Activated CD4-positive, alpha-beta T cell treated with anti-CD3 and anti-CD28 coated beads, Interleukin-2, amount 50 U/mL, for 1 hour (primary cell): ENCODE data around the gene ADAMTS2.

Source experiments
- DNase-seq: peaks from one replicate; pipeline ENCODE4 v3.0.0-alpha.2; 2020

The ADAMTS2 gene

DNA sequence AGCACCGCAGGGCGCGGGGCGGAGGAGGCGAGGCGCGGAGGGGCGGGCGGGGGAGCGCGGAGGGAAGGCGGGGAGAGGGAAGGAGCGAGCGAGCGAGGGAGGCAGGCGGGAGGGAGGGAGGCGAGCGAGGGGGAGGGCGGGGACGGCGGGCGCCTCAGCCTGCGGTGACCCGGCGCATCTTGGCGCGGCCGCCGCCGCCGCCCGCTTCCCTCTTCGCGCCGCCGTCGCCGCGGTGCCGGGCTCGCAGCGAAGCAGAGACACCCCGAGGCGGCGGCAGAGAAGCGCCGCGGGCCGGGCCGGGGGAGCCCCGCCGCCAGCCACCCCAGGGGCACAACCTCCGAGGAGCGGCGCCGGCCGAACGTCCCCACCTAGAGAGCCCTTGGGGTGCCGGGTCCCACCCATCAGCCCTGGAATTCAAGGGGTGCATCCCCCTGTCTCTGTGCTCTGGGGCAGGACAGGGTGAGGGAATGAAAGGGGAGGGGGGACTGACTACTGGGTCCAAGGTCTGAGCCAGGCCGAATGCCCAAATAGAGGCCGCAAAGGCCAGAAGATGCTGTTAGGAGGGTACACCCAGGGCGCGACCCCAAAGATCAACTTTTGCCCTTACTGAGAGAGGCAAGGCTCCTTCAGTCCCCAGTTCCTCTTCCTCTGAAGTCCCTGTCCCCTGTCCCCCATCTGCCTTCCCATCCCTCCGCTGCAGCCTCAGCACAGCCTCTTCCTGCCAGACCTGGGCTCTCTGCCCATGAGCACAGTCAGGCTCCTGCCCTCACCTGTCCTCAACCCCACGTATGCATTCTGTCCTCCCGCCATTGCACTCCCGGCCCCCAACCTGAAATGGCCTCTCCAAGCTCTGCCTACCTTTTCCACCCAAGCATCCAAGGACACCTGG is at the start of gene ADAMTS2:
Gene ADAMTS2, minus strand, starts transcription at position 29 of the 889 bp plus-strand sequence. CDS start 133 bp downstream, outside the sequence.
- DNase-seq = no peak

DNA sequence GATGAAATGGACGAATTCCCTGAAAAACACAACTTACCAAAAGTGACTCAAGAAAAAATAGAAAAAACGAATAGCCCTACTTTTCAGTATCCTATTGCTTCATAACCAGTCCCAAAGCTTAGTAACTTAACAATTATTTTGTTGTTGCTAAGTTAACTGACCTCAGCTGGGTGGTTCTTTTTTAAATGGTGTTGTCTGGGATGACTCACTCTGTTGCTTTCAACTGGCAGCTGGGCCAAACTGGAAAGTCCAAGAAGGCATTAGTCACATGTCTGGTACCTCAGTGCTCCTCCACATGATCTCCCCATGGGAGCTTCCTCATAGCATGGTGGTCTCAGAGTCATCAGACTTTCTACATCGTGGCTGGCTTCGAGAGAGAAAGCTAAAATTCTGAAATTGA is 47.8 kb upstream of the ADAMTS2 start:
- DNase-seq = no peak

DNA sequence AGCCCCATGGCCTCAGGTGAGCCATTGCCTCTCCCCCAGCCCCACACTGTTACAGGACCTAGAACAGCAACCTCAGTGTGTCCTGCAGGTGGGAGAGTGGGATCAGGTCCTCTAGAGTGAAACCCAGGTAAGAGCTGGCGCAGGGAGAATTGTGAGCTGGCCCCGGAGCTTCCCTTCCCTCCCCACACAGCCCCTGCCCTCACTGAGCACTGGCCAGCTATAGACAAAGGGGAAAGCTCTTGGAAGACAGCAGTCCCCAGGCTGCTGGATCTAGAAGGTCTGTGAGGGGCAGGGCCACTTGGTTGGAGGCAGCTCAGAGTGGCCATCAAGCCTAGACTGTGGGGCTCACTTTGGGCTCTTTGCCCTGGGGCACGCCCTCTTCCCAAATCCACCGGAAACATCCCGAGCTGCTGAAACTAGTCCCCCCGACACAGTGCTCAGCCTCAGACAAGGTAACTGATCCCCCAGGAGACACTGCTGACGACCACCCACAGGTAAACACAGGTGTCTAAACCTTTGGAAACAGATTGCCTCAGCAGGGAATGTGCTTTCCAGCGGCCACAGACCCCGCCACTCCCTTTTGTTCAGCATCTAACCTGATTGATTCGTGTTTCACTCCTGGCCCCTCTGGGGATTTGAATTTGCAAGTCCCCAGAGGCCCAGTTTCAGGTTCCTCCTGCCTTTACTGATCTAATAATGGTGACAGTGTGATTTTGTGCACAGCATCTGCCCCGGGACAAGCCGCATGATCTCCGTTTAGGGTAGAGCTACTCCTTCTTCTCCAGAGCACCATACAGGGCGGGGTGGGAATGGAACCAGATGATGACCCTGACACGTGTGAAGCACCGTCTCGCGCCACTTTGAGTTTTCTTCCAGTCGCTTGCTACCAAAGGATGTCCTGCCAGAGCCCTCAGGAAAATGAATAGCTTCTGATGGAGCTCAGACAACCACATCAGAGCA is 42.2 kb upstream of the ADAMTS2 start:
- no peak for DNase-seq

DNA sequence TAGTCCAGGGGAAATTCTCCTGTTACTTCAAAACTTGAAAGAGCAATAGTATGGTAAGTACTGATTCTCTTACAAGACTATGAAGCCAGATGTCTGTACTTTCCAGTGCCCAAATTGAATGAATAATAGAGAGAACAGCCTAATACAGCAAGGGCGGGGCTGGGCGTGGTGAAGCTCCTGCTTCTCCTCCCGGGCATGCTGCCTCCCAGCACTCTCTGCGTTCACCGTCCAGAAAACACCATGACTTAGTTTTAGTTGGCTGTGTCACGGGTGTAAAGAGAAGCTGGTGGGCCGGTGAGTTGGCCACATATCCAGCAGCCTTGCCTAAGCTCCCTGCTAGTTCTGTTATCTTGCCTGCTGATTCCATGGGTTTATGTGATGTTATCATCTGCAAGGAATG is 40.7 kb upstream of the ADAMTS2 start:
- no peak for DNase-seq

DNA sequence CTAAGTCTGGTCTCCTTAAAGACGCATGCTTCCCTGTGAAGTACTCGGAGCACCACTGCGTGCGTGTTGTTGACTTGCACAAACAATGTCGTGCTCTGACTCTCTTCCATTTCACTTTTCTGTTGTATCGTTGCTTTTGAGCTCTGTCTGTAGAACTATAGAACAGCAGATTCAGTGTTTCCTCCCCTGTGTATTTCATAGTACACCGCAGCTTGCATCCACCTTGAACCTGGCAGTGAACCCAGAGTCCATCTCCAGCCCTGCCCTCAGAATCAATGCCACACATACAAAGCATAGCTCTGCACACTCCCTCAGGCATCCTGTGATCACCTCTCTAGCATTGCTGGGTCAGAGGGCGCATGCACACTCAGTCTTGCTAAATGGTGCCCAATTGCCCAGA is 37.2 kb upstream of the ADAMTS2 start:
- DNase-seq = no peak

DNA sequence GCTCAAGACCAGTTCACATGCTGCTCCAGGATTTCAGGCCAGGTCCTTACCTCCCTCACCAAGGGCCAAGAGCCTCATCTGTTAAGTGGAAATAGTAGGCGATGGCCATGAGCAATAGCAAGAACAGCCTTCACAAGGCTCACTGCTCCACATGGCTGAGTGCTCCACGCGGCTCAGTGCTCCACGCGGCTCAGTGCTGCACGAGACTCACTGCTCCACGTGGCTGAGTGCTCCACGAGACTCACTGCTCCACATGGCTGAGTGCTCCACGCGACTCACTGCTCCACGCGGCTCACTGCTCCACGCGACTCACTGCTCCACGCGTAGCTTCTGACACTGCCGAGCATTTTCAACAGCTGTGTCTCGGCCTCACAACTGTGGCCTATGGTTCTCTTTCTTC is 36.4 kb upstream of the ADAMTS2 start:
- DNase-seq = no peak

DNA sequence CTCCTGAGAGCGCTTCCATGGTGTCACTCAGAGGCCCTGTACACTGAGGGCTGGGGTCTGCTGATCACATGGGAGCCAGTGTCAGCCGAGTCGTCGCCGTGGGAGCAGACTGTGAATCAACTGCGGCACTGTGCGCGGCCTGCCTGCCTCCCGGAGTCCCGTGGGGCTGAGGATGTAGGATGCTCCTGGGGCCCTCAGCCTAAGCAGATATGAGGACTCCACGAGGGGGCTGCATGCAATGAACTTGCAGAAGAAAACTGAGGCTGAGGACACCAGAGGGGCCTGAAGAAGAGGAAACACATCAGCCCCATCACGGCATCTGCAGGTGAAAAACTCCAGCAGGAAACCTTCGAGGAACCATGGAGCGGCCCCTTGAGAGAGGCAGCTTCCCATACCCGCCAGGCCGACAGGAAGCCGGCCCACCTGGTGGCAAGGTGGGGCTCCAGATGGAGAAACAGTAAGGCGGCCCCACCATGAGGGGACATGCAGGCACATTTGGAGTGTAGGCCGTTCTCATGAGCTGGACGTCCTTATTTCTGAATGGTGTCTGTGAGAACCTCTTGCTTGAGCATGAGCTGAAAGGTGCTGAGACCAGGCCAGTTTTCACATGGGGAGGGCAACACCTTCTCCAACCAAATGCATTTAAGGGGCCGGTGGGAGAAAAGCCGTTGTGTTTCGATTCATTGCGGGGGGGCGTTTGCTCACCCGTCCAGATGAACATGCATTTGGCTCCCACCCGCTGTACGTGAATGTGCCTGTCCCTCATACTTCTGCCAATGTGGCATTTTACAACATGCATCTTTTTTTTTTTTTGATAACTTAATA is 35.2 kb upstream of the ADAMTS2 start:
- DNase-seq = no peak

DNA sequence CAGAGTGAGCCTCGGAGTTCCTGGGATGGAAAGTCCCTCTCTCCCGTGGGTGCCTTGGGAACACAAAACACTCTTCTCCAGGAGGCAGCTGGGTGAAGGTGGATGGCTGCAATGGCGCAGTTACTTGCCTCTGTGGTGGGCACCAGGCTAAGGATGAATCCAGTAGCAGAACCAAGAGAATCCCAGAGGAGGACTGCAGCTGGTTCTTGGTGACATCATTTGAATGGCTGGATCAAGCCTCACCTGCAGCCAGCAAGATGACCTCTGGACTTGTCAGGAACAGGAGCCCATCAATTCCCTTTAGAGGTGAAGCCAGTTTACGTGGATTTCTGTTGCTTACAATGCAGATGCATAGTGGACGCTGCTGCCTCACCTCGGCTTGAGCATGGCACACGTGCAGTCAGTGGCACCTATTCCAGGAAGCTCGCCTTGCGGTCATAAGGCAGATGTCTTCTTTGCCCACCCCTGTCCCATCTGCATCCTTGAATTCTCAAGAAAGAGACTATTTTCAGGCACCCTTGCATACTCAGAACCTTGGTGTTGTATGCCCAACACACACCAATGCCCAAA is 34.1 kb upstream of the ADAMTS2 start:
- DNase-seq = no peak

DNA sequence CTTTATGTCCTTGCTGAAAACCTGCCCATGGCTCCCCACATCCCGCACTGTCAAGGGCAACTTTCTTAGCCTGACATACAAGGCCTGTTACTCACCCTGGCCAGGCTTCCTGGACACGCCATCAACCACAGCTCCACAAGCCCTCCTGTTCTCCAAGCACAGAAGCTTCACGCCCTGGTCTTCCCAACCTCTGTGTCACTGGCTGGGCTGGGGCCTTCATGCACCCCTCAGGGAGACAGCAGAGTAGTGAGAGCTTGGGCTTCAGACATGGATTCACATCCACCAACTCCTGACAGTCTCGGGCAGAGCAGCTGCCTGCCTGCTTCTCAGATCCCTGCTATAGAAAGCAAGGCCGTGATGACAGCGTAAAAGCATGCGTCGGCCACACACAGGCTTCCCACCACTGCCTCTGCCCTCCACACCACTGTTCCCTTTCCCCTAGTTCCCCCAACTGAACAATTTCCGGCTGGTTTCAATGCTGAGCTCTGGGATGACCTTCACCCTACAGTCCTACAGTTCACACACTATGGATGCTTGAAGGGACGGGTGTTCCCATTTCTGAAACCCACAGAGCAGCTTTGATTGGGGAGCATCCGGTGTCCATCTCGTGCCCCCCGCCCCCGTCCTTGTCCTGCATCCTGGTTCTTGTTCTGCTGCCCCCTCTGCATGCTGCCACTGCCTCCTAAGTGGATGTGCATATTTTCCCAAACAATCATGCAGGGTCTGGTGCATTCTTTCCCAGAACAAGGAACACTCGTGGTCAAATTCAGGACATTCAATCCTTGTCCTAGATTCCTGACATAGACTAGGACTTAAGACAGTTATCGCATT is 33.4 kb upstream of the ADAMTS2 start:
- DNase-seq = no peak

DNA sequence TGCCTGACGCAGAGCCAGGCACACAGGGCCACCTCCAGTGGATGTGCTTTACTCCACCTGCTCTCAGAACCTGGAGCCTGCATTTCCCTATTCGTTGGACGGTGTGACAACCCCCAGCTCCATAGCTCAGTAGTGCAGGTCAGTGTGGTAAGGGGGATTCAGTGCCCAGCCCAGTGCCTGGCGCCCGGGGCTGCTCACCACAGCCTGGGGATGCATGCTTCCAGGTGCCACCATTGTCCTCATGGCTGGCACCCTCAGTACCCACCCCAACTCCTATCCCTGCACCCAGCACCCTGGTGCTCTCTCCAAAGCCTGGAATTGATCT is 32.8 kb upstream of the ADAMTS2 start:
- DNase-seq = no peak

DNA sequence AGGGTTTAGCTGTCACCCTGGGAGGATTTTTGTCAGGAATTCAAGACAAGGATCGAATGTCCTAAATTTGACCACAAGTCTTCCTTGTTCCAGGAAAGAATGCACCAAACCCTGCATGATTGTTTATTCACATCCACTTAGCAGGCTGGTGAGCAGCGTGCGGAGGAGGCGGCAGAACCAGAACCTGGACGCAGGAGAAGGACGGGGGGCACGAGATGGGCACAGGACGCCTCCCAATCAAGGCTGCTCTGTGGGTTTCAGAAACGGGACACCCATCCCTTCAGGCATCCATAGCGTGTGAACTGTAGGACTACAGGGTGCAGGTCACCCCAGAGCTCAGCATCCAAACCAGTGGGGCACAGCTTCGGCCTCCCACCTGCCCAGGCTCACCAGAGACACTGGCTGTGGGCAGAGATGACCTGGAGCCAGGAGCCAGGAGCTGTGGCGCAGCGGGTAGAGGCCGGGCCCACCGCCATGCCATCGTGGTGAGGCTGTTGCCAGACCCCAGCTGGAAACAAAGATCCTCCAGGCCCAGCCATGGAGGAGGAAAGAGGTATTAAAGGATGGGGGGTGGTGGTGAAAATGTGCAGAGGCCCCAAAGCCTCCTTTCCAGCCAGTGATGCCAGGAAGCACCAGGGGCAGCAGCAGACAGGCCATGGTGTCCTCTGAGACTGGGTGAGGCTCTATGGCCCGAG is 32.3 kb upstream of the ADAMTS2 start:
- DNase-seq = no peak

DNA sequence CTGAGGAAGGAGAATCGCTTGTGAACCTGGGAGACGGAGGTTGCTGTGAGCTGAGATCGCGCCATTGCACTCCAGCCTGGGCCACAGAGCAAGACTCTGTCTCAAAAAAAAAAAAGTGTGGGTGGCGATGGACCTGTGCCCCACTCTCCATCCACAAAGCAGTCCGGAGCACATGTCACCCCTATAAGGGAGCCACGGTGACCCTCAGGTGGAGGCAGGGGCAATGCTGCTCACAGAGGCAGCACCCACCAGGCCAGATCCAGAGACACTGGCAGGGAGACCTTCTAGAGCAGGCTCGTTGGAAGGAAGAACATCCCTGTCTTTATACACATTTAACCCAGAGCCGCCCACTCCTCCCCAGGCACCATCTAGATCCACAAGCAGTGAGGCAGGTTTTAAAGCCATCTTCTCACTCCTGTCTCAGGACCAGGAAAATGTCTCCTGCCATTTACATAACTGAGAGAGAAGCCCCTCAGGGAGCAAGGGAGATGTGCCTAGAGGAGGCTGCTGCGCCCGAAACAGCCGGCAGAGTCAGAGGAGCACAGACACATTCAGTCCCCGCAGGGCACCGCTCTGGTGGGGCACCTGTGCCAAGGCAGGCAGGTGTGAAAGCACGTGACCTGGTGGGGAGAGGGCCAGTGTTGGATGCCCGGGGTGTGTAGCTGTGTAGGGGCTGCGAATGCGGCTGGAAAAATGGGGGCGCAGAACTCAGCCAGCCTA is 31.6 kb upstream of the ADAMTS2 start:
- DNase-seq = no peak

DNA sequence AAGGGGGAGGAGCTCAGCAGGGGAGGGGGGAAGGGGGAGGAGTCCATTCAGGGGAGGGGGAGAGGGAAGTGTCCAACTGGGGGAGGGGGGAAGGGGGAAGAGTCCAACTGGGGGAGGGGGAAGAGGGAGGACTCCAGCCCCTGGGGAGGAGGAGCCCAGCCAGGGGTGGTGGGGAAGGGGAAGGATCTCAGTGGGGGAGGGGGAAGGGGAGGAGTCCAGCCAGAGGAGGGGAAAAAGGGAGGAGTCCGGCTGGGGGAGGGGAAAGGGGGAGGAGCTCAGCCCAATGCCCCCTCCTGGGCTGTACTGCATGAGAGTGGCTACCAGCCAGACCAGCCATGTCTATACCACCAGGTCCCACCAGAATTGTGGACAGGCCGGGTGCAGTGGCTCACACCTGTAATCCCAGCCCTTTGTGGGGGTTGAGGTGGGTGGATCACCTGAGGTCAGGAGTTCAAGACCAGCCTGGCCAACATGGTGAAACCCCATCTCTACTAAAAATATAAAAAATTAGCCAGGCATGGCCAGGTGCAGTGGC is 30.6 kb upstream of the ADAMTS2 start:
- no peak for DNase-seq

DNA sequence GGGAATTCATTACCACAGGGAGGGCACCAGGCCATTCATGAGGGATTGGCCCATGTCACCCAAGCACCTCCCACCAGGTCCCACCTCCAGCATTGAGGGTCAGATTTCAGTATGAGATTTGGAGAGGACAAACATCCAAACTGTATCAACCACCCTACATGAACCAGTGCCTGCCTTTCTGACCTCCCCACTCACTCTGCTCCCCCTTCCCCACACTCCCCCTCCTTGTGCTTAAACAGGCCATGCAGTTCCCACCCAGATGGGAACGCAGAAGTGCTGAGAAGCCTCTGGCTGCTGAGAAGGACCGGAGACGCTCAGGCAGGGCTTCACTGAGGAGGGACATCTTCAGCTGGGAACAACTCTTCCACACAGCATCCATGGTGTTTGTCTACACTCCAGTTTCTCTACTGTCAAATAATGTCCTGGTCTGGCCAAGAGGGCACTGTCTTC is 30.0 kb upstream of the ADAMTS2 start:
- DNase-seq = no peak

DNA sequence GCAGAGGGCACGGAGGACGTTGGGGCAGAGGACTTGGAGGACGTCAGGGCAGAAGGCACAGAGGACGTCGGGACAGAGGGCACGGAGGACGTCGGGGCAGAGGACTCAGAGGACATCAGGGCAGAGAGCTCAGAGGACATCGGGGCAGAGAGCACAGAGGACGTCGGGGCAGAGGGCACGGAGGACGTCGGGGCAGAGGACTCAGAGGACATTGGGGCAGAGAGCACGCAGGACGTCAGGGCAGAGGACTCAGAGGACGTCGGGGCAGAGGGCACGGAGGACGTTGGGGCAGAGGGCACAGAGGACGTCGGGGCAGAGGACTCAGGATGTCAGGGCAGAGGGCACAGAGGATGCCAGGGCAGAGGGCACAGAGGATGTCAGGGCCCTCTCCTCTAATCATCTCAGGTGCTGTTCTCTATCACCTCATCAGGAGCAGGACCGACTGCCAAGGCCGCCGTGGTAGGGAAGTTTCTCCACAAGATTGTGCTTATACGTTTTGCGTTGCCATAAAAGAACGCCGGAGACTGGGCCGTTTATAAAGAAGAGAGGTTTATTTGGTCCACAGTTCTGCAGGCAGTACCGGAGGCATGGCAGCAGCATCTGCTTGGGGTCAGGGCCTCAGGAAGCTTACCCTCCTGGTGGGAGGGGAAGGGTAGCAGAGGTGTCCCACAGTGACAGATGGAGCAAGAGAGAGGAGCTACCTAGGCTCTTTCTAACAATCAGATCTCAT is 29.4 kb upstream of the ADAMTS2 start:
- no peak for DNase-seq

DNA sequence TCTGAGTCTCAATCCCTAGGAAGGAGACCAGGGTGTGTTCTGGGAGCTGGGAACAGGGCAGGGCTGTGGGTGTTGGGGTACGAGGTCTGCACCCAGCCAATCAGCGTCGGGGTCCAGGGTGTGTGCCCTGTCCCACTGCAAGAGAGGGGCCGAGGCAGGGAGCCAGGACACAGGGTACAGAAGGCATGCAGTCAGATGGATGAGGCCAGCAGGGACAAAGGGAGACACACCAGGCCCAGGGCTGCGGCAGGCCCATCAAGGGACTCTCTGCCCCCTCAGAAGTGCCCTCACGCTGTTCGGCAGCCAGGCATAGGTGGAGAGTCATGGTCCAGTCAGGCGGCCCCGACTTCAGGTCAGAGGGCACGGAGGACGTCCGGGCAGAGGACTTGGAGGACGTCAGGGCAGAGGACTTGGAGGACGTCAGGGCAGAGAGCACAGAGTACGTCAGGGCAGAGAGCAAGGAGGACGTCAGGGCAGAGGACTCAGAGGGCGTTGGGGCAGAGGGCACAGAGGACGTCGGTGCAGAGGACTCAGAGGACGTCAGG is 28.8 kb upstream of the ADAMTS2 start:
- no peak for DNase-seq

DNA sequence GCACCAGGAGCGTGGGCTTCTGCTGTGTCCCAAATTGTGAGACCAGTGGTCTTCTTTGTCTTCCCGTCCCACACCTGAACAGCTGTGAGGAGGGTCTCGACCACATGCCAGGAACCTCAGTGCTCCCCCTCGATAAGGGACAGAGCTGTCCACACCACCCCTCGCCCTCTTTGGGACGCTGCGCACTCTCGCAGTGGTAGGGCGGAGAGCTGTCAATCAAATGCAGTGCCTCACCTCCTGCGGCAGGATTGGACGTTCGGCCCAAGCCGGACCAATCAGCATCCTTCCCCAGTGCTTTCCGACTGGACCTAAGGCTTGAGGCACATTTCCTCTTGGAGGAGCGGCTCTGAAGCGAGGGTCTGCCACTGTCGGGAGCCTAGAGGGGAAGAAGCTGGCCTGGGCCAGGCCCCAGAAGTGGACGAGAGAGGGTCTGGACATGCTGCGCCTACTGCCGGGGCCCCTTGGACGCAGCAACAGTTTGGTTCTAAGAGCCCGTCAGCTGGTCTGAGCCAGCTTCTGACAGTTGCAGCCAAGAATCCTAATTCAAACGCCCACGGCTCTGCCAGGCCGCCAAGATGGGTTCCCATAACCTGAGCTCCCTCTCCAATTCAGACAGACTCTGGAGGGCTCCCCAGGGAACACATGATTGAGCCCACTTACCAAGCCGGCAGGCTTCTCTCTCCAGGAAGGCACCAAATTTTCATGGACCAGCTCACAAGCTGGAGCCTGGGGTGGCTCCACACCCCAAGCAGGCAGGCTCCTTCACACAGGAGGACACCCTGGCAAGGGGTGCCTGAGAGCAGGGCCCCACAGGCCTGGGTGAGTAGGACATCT is 28.1 kb upstream of the ADAMTS2 start:
- DNase-seq = no peak
